ENCODE results near the gene PREB.

DNA sequence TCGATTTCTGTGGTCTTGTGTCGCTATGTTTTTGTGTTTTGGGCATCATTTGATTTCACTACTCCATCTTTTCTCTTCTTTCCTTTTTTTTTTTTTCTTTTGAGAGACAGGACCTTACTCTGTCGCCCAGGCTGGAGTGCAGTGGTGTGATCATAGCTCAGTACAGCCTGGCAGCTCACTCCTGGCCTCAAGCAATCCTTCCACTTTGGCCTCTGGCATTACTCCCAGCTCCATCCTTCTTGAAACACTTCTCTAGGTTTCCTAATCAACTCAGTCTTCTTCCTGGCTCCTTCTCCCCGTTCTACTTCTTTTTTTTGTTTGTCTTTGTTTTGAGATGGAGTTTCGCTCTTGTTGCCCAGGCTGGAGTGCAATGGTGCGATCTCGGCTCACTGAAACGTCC, 40.9 kb upstream of the PREB start:
- TF ChIP-seq, protein P1, sequence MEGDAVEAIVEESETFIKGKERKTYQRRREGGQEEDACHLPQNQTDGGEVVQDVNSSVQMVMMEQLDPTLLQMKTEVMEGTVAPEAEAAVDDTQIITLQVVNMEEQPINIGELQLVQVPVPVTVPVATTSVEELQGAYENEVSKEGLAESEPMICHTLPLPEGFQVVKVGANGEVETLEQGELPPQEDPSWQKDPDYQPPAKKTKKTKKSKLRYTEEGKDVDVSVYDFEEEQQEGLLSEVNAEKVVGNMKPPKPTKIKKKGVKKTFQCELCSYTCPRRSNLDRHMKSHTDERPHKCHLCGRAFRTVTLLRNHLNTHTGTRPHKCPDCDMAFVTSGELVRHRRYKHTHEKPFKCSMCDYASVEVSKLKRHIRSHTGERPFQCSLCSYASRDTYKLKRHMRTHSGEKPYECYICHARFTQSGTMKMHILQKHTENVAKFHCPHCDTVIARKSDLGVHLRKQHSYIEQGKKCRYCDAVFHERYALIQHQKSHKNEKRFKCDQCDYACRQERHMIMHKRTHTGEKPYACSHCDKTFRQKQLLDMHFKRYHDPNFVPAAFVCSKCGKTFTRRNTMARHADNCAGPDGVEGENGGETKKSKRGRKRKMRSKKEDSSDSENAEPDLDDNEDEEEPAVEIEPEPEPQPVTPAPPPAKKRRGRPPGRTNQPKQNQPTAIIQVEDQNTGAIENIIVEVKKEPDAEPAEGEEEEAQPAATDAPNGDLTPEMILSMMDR (CRISPR knock-in tag; IDR thresholded peaks at IDR 0.05): no peak
- no peak for TF ChIP-seq HCFC1 (IDR thresholded peaks at IDR 0.05; ENCODE audit: low read depth, low read length)
- TF ChIP-seq SP1 (IDR thresholded peaks at IDR 0.05): no peak
- TF ChIP-seq SP1 (CRISPR knock-in tag; IDR thresholded peaks at IDR 0.05): no peak
- TF ChIP-seq GTF2F1 (IDR thresholded peaks at IDR 0.05; ENCODE audit: low read length): no peak
- TF ChIP-seq ZEB1 (IDR thresholded peaks at IDR 0.05; ENCODE audit: insufficient replicate concordance, low read depth): no peak
- TF ChIP-seq, protein P2, sequence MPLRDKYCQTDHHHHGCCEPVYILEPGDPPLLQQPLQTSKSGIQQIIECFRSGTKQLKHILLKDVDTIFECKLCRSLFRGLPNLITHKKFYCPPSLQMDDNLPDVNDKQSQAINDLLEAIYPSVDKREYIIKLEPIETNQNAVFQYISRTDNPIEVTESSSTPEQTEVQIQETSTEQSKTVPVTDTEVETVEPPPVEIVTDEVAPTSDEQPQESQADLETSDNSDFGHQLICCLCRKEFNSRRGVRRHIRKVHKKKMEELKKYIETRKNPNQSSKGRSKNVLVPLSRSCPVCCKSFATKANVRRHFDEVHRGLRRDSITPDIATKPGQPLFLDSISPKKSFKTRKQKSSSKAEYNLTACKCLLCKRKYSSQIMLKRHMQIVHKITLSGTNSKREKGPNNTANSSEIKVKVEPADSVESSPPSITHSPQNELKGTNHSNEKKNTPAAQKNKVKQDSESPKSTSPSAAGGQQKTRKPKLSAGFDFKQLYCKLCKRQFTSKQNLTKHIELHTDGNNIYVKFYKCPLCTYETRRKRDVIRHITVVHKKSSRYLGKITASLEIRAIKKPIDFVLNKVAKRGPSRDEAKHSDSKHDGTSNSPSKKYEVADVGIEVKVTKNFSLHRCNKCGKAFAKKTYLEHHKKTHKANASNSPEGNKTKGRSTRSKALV (CRISPR knock-in tag; IDR thresholded peaks at IDR 0.05): no peak

Measured in HepG2 (cell line).